Neuronal stem cell (in vitro differentiated cells): ENCODE results near the gene CBFB.

Source experiments
- DNase-seq: peaks from one replicate; pipeline ENCODE4 v3.0.0-alpha.2; 2013; ENCODE audit warnings: low spot score
- H2AFZ ChIP-seq: one replicate; pipeline ENCODE4 v1.6.1; 2013; ENCODE audit warnings: mild to moderate bottlenecking, low read length, inconsistent platforms
- H2AK5ac ChIP-seq: 2 replicates; pipeline ENCODE4 v1.6.1; 2013; ENCODE audit warnings: low read depth, mild to moderate bottlenecking, inconsistent platforms, low read length, moderate library complexity, mixed read lengths
- H2BK120ac ChIP-seq: 2 replicates; pipeline ENCODE4 v1.6.1; 2013; ENCODE audit warnings: low read depth, mild to moderate bottlenecking, inconsistent platforms, low read length, moderate library complexity, mixed read lengths
- H2BK12ac ChIP-seq: one replicate; pipeline ENCODE4 v1.6.1; 2013; ENCODE audit warnings: low read length, inconsistent platforms
- H2BK15ac ChIP-seq: 2 replicates; pipeline ENCODE4 v1.6.1; 2013; ENCODE audit warnings: mild to moderate bottlenecking, low read length, inconsistent platforms, mixed read lengths
- H2BK5ac ChIP-seq: one replicate; pipeline ENCODE4 v1.6.1; 2013; ENCODE audit warnings: inconsistent platforms, mild to moderate bottlenecking, low read length, moderate library complexity
- H3K14ac ChIP-seq: one replicate; pipeline ENCODE4 v1.6.1; 2013; ENCODE audit warnings: low read length, inconsistent platforms
- H3K18ac ChIP-seq: 2 replicates; pipeline ENCODE4 v1.6.1; 2013; ENCODE audit warnings: low read length, inconsistent platforms
- H3K23ac ChIP-seq: 2 replicates; pipeline ENCODE4 v1.6.1; 2013; ENCODE audit warnings: low read depth, mild to moderate bottlenecking, mixed read lengths, low read length, inconsistent platforms; ENCODE audit not compliant: poor library complexity
- H3K27ac ChIP-seq: replicated peaks from 3 replicates; pipeline ENCODE4 v1.5.1; 2013; ENCODE audit warnings: low read length, inconsistent platforms
- H3K27me3 ChIP-seq, 3 experiments: 2 replicates each; pipeline ENCODE4 v1.6.1; 2013; ENCODE audit warnings: low read length in 3 of 3, mild to moderate bottlenecking in 2 of 3, inconsistent platforms in 1 of 3, low read depth in 1 of 3, mixed read lengths in 1 of 3, moderate library complexity in 1 of 3; ENCODE audit not compliant: control insufficient read depth in 3 of 3, insufficient read depth in 3 of 3
- H3K36me3 ChIP-seq, 2 donors: replicated peaks in 1 of 2; 2 replicates each; pipeline ENCODE4 v1.6.1; 2013; ENCODE audit warnings: low read length in 2 of 2; ENCODE audit not compliant: control insufficient read depth in 2 of 2, insufficient read depth in 2 of 2
- H3K4ac ChIP-seq: 2 replicates; pipeline ENCODE4 v1.6.1; 2013; ENCODE audit warnings: inconsistent platforms, mild to moderate bottlenecking, low read length, moderate library complexity
- H3K4me1 ChIP-seq, 2 donors: 1 replicate in 1 of 2; 2 replicates in 1 of 2; pipeline ENCODE4 v1.6.1; 2013; ENCODE audit warnings: low read length in 2 of 2, low read depth in 1 of 2; ENCODE audit not compliant: control insufficient read depth in 2 of 2, insufficient read depth in 1 of 2
- H3K4me2 ChIP-seq: one replicate; pipeline ENCODE4 v1.6.1; 2013; ENCODE audit warnings: mild to moderate bottlenecking, low read length, inconsistent platforms; ENCODE audit not compliant: insufficient read depth, poor library complexity, severe bottlenecking
- H3K4me3 ChIP-seq, 2 donors: 2 replicates each; pipeline ENCODE4 v1.5.1; 2013; ENCODE audit warnings: low read length in 2 of 2, mild to moderate bottlenecking in 2 of 2, inconsistent platforms in 1 of 2, moderate library complexity in 1 of 2
- H3K79me1 ChIP-seq: one replicate; pipeline ENCODE4 v1.6.1; 2013; ENCODE audit warnings: low read depth, mild to moderate bottlenecking, inconsistent platforms, low read length, moderate library complexity
- H3K9ac ChIP-seq: one replicate; pipeline ENCODE4 v1.6.1; 2013; ENCODE audit warnings: mild to moderate bottlenecking, low read depth, low read length, inconsistent platforms; ENCODE audit not compliant: poor library complexity
- H3K9me3 ChIP-seq, 2 donors: replicated peaks in 1 of 2; 2 replicates each; pipeline versions ENCODE3 to v1.6.1; 2013; ENCODE audit warnings: low read length in 2 of 2, mild to moderate bottlenecking in 2 of 2, inconsistent platforms in 1 of 2, low read depth in 1 of 2, mixed read lengths in 1 of 2, moderate library complexity in 1 of 2; ENCODE audit not compliant: control insufficient read depth in 2 of 2, insufficient read depth in 1 of 2
- H4K8ac ChIP-seq: one replicate; pipeline ENCODE4 v1.6.1; 2013; ENCODE audit warnings: low read depth, mild to moderate bottlenecking, inconsistent platforms, low read length, moderate library complexity
- H4K91ac ChIP-seq: one replicate; pipeline ENCODE4 v1.6.1; 2013; ENCODE audit warnings: low read length, low read depth, mild to moderate bottlenecking, inconsistent platforms; ENCODE audit not compliant: poor library complexity
- WGBS, 2 donors: extraction: QIAGEN DNeasy Blood & Tissue Kit; methylation state at CpG; one replicate each; pipeline ENCODE4 v1.1.7; 2013; ENCODE audit warnings: missing lambda C conversion rate in 2 of 2, mixed read lengths in 1 of 2; ENCODE audit not compliant: insufficient read length in 2 of 2, insufficient replicate concordance in 1 of 2; ENCODE audit errors: extremely low coverage in 2 of 2; 5-methylcytosine and 5-hydroxymethylcytosine counted together

The CBFB gene

DNA sequence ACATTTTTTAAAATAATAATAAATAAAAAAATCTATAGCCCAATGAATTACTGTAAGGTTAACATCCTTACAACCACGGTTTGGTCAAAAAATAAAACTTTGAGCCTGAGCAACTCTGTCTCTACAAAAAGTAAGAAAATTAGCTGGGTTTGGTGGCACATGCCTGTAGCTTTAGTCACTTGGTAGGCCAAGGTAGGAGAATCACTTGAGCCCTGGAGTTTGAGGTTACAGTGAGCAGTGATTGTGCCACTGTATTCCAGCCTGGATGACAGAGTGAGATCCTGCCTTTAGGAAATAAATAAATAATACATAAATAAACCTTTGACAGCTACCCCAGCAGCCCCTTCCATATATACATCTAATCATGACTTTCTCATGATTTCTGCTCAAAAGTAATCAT, 53.9 kb downstream of the CBFB start:
- H4K8ac ChIP-seq = no peak overlapping the region
- no CpG with 5 or more reads among the region's 1 CpG for WGBS, 2 donors
- no peak overlapping the region for H2AFZ ChIP-seq
- H3K9ac ChIP-seq = no peak overlapping the region
- no peaks in the 10 kb centered on the region for H3K4me1 ChIP-seq
- no peak overlapping the region for H3K27ac ChIP-seq
- H2BK5ac ChIP-seq = no peak overlapping the region
- no peak overlapping the region for H3K4me3 ChIP-seq
- no peaks in the 10 kb centered on the region for H3K79me1 ChIP-seq
- no peak overlapping the region for H2BK15ac ChIP-seq
- DNase-seq = no peak
- H3K9me3 ChIP-seq = no peaks in the 10 kb centered on the region
- no peak overlapping the region for H3K23ac ChIP-seq
- H4K91ac ChIP-seq = no peak overlapping the region
- no peak overlapping the region for H3K18ac ChIP-seq
- H3K4me2 ChIP-seq = no peak overlapping the region
- peaks cover 2 to 80% of the 10 kb centered on the region in 2 donors for H3K36me3 ChIP-seq
- H3K4ac ChIP-seq = no peak overlapping the region
- H2AK5ac ChIP-seq = no peak overlapping the region
- H3K14ac ChIP-seq = no peak overlapping the region
- no peaks in the 10 kb centered on the region for H3K27me3 ChIP-seq
- H2BK12ac ChIP-seq = no peak overlapping the region
- no peak overlapping the region for H2BK120ac ChIP-seq

DNA sequence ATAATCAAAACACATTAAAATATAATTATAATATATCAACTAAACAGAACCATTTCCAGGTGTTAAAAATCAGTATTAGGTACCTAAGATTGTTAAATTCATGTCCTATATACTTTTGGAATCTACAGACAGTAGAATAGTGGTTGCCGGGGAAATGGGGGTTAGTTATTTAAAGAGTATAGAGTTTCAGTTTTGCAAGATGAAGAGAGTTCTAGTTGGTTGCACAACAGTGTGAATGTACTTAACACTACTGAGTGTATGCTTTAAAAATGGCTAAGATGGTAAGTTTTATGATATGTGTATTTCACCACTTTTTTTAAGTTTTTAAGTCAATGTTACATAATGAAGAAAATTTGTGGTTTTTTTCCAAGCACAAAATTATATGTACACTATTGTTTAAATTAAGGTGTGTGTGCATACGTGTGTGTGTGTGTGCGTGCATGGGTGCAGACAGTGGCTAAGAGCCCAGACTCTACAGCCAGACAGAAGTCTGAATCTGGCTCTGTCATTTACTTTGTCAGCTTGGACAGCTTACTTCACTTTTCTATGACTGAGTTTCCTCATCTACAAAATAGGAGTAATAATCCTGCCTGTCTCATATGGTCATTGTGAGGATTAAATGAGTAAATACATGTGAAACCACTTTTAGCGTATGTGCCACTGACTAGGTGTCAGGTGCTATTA, 55.5 kb downstream of the CBFB start:
- Histone ChIP-seq H3K27me3 (no peaks in the 10 kb centered on the region), H4K8ac (no peak overlapping the region), H3K4me2 (no peak overlapping the region), H3K23ac (no peak overlapping the region), H2BK12ac (no peak overlapping the region), H2AFZ (no peak overlapping the region), H3K4me3 (no peak overlapping the region), H2BK15ac (no peak overlapping the region), H3K4ac (no peak overlapping the region), H2AK5ac (no peak overlapping the region), H3K9ac (no peak overlapping the region), H3K14ac (no peak overlapping the region), H3K9me3 (no peaks in the 10 kb centered on the region), H3K79me1 (no peaks in the 10 kb centered on the region), H3K27ac (no peak overlapping the region), H2BK120ac (no peak overlapping the region), H3K18ac (no peak overlapping the region), H4K91ac (no peak overlapping the region), H3K36me3 (peaks cover 2 to 83% of the 10 kb centered on the region in 2 donors), H3K4me1 (peaks cover 0 to 2% of the 10 kb centered on the region in 2 donors), H2BK5ac (no peak overlapping the region)
- no peak for DNase-seq
- no CpG with 5 or more reads among the region's 4 CpGs for WGBS, 2 donors

DNA sequence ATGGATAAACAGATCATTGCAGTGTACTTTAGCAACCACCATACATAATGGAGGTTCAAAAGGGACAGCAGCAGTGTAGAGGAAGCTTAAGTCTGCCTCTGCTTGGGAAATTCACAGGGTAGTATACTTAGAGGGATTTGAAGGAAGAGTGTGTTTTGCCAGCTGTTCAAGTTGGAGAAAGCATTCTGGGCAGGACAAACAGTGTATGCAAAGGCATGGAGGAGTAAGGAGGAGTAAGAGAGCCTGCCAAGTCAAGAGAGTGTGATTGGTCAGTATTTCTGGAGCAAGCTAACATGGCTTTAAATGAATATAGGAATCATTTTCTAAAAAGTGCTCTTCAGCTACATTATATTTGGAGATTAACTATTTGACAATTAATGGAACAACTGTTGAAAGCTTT, 57.9 kb downstream of the CBFB start:
- Histone ChIP-seq H3K4me1 (peaks cover 0 to 2% of the 10 kb centered on the region in 2 donors), H2BK12ac (no peak overlapping the region), H2AFZ (no peak overlapping the region), H3K23ac (no peak overlapping the region), H3K27me3 (no peaks in the 10 kb centered on the region), H4K8ac (no peak overlapping the region), H3K9me3 (no peaks in the 10 kb centered on the region), H3K27ac (no peak overlapping the region), H2BK15ac (no peak overlapping the region), H3K18ac (no peak overlapping the region), H3K4ac (no peak overlapping the region), H3K79me1 (no peaks in the 10 kb centered on the region), H3K14ac (no peak overlapping the region), H2AK5ac (no peak overlapping the region), H3K9ac (no peak overlapping the region), H3K4me3 (no peak overlapping the region), H4K91ac (no peak overlapping the region), H2BK5ac (no peak overlapping the region), H3K36me3 (peaks cover 2 to 80% of the 10 kb centered on the region in 2 donors), H2BK120ac (no peak overlapping the region), H3K4me2 (no peak overlapping the region)
- no peak for DNase-seq

DNA sequence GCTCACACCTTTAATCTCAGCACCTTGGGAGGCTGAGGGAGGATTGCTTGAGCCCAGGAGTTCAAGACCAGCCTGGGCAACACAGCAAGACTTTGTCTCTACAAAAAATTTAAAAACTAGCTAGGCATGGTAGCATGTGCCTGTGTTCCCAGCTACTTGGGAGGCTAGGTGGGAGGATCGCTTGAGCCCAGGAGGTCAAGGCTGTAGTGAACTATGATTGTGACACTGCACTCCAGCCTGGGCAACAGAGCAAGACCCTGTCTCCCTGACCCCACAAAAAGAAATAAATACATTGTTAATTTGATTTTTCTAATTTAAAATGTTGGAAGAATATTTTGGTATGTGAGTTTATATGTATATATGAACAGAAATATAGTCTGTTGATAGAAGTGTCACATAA, 58.3 kb downstream of the CBFB start:
- H3K4ac ChIP-seq = no peak overlapping the region
- H3K4me2 ChIP-seq = no peak overlapping the region
- H3K79me1 ChIP-seq = no peaks in the 10 kb centered on the region
- no peaks in the 10 kb centered on the region for H3K9me3 ChIP-seq
- no peak overlapping the region for H3K4me3 ChIP-seq
- H2BK12ac ChIP-seq = no peak overlapping the region
- H3K23ac ChIP-seq = no peak overlapping the region
- no peak overlapping the region for H3K18ac ChIP-seq
- WGBS, 2 donors = no CpG with 5 or more reads among the region's 1 CpG
- H2AK5ac ChIP-seq = no peak overlapping the region
- no peak overlapping the region for H3K27ac ChIP-seq
- H3K27me3 ChIP-seq = no peaks in the 10 kb centered on the region
- H3K4me1 ChIP-seq = peaks cover 0 to 2% of the 10 kb centered on the region in 2 donors
- H2BK15ac ChIP-seq = no peak overlapping the region
- H4K8ac ChIP-seq = no peak overlapping the region
- no peak overlapping the region for H4K91ac ChIP-seq
- no peak overlapping the region for H2BK5ac ChIP-seq
- peaks cover 2 to 81% of the 10 kb centered on the region in 2 donors for H3K36me3 ChIP-seq
- no peak overlapping the region for H3K9ac ChIP-seq
- H2AFZ ChIP-seq = no peak overlapping the region
- no peak overlapping the region for H3K14ac ChIP-seq
- H2BK120ac ChIP-seq = no peak overlapping the region
- no peak for DNase-seq
